Measurements from ENCODE around the gene MYLK. TPM values are rescaled to one million over a fixed set of nuclear protein-coding genes. Genes with fewer than 3 reads are reported as not detected.

Gene MYLK
- total RNA-seq, 4 donors from 2014 or later: 420 to 1,252 (median 768) TPM

- H3K9me3 ChIP-seq: no peaks in the 10 kb centered on the region
- no peak for DNase-seq
- no peak for TF ChIP-seq CTCF (IDR thresholded peaks at IDR 0.05)
- TF ChIP-seq POLR2A (IDR thresholded peaks at IDR 0.05): no peak
- no peak overlapping the region for H3K27ac ChIP-seq
- no peaks in the 10 kb centered on the region for H3K27me3 ChIP-seq
- no peaks in the 10 kb centered on the region for H3K4me1 ChIP-seq
- H3K4me3 ChIP-seq: no peak overlapping the region
- no peaks in the 10 kb centered on the region for H3K36me3 ChIP-seq
- intact Hi-C loops (cut with DNase I; ENCODE audit: low total_unique reads): no loop called here
Observed at GRCh38 chr3:123735456-123735855, 148.7 kb downstream of the MYLK start.

GRCh38 chr3:123734527-123734902 is 149.6 kb downstream of the MYLK start:
- Histone ChIP-seq H3K9me3 (no peaks in the 10 kb centered on the region), H3K36me3 (no peaks in the 10 kb centered on the region), H3K27me3 (no peaks in the 10 kb centered on the region), H3K4me1 (no peaks in the 10 kb centered on the region), H3K27ac (no peak overlapping the region), H3K4me3 (no peak overlapping the region)
- intact Hi-C loops (cut with DNase I; ENCODE audit: low total_unique reads): no loop called here
- DNase-seq: no peak
- TF ChIP-seq CTCF (IDR thresholded peaks at IDR 0.05) (no peak), POLR2A (IDR thresholded peaks at IDR 0.05) (no peak)

- intact Hi-C loops (cut with DNase I; ENCODE audit: low total_unique reads): no loop called here
- no peak for DNase-seq
- no peak overlapping the region for H3K4me3 ChIP-seq
- H3K9me3 ChIP-seq: no peaks in the 10 kb centered on the region
- no peaks in the 10 kb centered on the region for H3K27me3 ChIP-seq
- no peaks in the 10 kb centered on the region for H3K36me3 ChIP-seq
- H3K4me1 ChIP-seq: no peaks in the 10 kb centered on the region
- TF ChIP-seq POLR2A (IDR thresholded peaks at IDR 0.05) (no peak), CTCF (IDR thresholded peaks at IDR 0.05) (no peak)
- no peak overlapping the region for H3K27ac ChIP-seq
Observed at GRCh38 chr3:123733805-123734526, 150.2 kb downstream of the MYLK start.

GRCh38 chr3:123733341-123733740 is 150.8 kb downstream of the MYLK start:
- no peaks in the 10 kb centered on the region for H3K27me3 ChIP-seq
- H3K36me3 ChIP-seq: no peaks in the 10 kb centered on the region
- intact Hi-C loops (cut with DNase I; ENCODE audit: low total_unique reads): no loop called here
- no peak overlapping the region for H3K4me3 ChIP-seq
- H3K9me3 ChIP-seq: no peaks in the 10 kb centered on the region
- no peak for DNase-seq
- TF ChIP-seq CTCF (IDR thresholded peaks at IDR 0.05): no peak
- TF ChIP-seq POLR2A (IDR thresholded peaks at IDR 0.05): no peak
- no peak overlapping the region for H3K27ac ChIP-seq
- H3K4me1 ChIP-seq: no peaks in the 10 kb centered on the region

- Histone ChIP-seq H3K9me3 (no peaks in the 10 kb centered on the region), H3K27ac (no peak overlapping the region), H3K36me3 (no peaks in the 10 kb centered on the region), H3K4me3 (no peak overlapping the region), H3K4me1 (no peaks in the 10 kb centered on the region), H3K27me3 (no peaks in the 10 kb centered on the region)
- no peak for TF ChIP-seq POLR2A (IDR thresholded peaks at IDR 0.05)
- no peak for TF ChIP-seq CTCF (IDR thresholded peaks at IDR 0.05)
- no peak for DNase-seq
- intact Hi-C loops (cut with DNase I; ENCODE audit: low total_unique reads): no loop called here
Observed at GRCh38 chr3:123732447-123732846, 151.7 kb downstream of the MYLK start.
